HepG2 (cell line): ENCODE measurements around the gene KAT7.

Experiments used
- ATF6 ChIP-seq: sonication (generic); formaldehyde crosslinking; conservative IDR thresholded peaks from 2 replicates; pipeline ENCODE4 v1.4.0; 2020; ENCODE audit warnings: missing genetic modification reagents
- ESRRA ChIP-seq: sonication (generic); formaldehyde crosslinking; IDR thresholded peaks from 2 replicates; pipeline ENCODE4 v1.5.1; 2020; ENCODE audit warnings: mild to moderate bottlenecking, low read depth, missing genetic modification reagents
- ETS1 ChIP-seq: sonication (generic); formaldehyde crosslinking; IDR thresholded peaks from 2 replicates; pipeline ENCODE4 v1.4.0; 2020; ENCODE audit warnings: missing genetic modification reagents
- GPN1 ChIP-seq: sonication (generic); formaldehyde crosslinking; IDR thresholded peaks from 2 replicates; pipeline ENCODE4 v1.5.1; 2020; ENCODE audit warnings: missing genetic modification reagents, borderline replicate concordance
- MTF2 ChIP-seq: sonication (generic); formaldehyde crosslinking; IDR thresholded peaks from 2 replicates; pipeline ENCODE4 v1.5.0; 2020; ENCODE audit warnings: missing genetic modification reagents, borderline replicate concordance
- POLR2A ChIP-seq, 2 experiments: IDR thresholded peaks; 2 replicates each; pipeline ENCODE4 v1.6.1; 2011; ENCODE audit warnings: low read depth in 2 of 2, low read length in 2 of 2, mild to moderate bottlenecking in 1 of 2, moderate library complexity in 1 of 2; ENCODE audit not compliant: insufficient read depth in 1 of 2
- YY1 ChIP-seq: IDR thresholded peaks from 2 replicates; pipeline ENCODE4 v1.6.1; 2011; ENCODE audit warnings: low read length, low read depth, moderate library complexity, mild to moderate bottlenecking; ENCODE audit not compliant: insufficient read depth, insufficient replicate concordance
- ZNF468 ChIP-seq: sonication (generic); formaldehyde crosslinking; IDR thresholded peaks from 2 replicates; pipeline ENCODE4 v1.8.0; 2022; ENCODE audit warnings: mild to moderate bottlenecking, moderate library complexity, missing genetic modification reagents
- ZNF747 ChIP-seq: sonication (generic); formaldehyde crosslinking; IDR thresholded peaks from 2 replicates; pipeline ENCODE4 v1.8.1; 2023; ENCODE audit warnings: missing genetic modification reagents, mild to moderate bottlenecking, borderline replicate concordance
- ZNF777 ChIP-seq: sonication (generic); formaldehyde crosslinking; IDR thresholded peaks from 2 replicates; pipeline ENCODE4 v1.4.0; 2020; ENCODE audit warnings: missing genetic modification reagents
- TF ChIP-seq, protein P1 (sequence below): IDR thresholded peaks from 2 replicates; pipeline ENCODE4 v1.6.1; 2016

GRCh38 chr17:49829026-49829425 is 40.5 kb downstream of the KAT7 start:
- TF ChIP-seq POLR2A (IDR thresholded peaks at IDR 0.05; ENCODE audit: insufficient read depth in 1 of 2, low read depth in 2 of 2, low read length in 2 of 2) (no peak), ZNF747 (CRISPR knock-in tag) (no peak), MTF2 (CRISPR knock-in tag) (no peak), ATF6 (CRISPR knock-in tag) (no peak), GPN1 (CRISPR knock-in tag) (no peak), ESRRA (CRISPR knock-in tag) (no peak), ZNF777 (CRISPR knock-in tag) (no peak), ETS1 (CRISPR knock-in tag) (no peak), YY1 (no peak), ZNF468 (CRISPR knock-in tag) (no peak)
- TF ChIP-seq, protein P1, sequence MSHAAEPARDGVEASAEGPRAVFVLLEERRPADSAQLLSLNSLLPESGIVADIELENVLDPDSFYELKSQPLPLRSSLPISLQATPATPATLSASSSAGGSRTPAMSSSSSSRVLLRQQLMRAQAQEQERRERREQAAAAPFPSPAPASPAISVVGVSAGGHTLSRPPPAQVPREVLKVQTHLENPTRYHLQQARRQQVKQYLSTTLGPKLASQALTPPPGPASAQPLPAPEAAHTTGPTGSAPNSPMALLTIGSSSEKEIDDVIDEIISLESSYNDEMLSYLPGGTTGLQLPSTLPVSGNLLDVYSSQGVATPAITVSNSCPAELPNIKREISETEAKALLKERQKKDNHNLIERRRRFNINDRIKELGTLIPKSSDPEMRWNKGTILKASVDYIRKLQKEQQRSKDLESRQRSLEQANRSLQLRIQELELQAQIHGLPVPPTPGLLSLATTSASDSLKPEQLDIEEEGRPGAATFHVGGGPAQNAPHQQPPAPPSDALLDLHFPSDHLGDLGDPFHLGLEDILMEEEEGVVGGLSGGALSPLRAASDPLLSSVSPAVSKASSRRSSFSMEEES (CRISPR knock-in tag), result no peak
